Lung (tissue), 12 donors: Measurements from ENCODE around the gene HPGDS. TPM values are rescaled to one million over a fixed set of nuclear protein-coding genes. Genes with fewer than 3 reads are reported as not detected.

Source experiments
- ATAC-seq: fragments of 200-7000 bp; cut with Tn5 transposase; one replicate; pipeline ENCODE4 v1.9.1; 2020; ENCODE audit warnings: moderate number of reproducible peaks; ENCODE audit not compliant: insufficient read depth, low FRiP score
- DNase-seq, 3 donors: peaks; one replicate each; pipeline ENCODE4 v3.0.0-alpha.2; 2013 to 2017
- H3K27ac ChIP-seq, 2 donors: one replicate each; pipeline ENCODE4 v1.5.1; 2013; ENCODE audit warnings: mild to moderate bottlenecking in 2 of 2, moderate library complexity in 2 of 2, control low read depth in 1 of 2, inconsistent platforms in 1 of 2, low read depth in 1 of 2, low read length in 1 of 2
- H3K27me3 ChIP-seq, 3 donors: one replicate each; pipeline ENCODE4 v1.5.1; 2013; ENCODE audit warnings: low read length in 2 of 3; ENCODE audit not compliant: control insufficient read depth in 3 of 3, insufficient read depth in 3 of 3
- H3K36me3 ChIP-seq, 4 donors: one replicate each; pipeline ENCODE4 v1.5.1; 2013; ENCODE audit warnings: low read length in 4 of 4, mild to moderate bottlenecking in 1 of 4, moderate library complexity in 1 of 4; ENCODE audit not compliant: control insufficient read depth in 4 of 4, insufficient read depth in 4 of 4
- H3K4me1 ChIP-seq, 5 donors: one replicate each; pipeline ENCODE4 v1.5.1; 2013; ENCODE audit warnings: low read length in 5 of 5, mild to moderate bottlenecking in 2 of 5, moderate library complexity in 1 of 5; ENCODE audit not compliant: control insufficient read depth in 5 of 5, insufficient read depth in 5 of 5
- H3K4me3 ChIP-seq: one replicate; pipeline ENCODE4 v1.5.1; 2013; ENCODE audit warnings: mild to moderate bottlenecking, control low read depth, moderate library complexity
- H3K9ac ChIP-seq, 2 donors: one replicate each; pipeline ENCODE4 v1.5.1; 2013; ENCODE audit warnings: low read length in 2 of 2, control low read depth in 1 of 2; ENCODE audit not compliant: insufficient read depth in 1 of 2
- H3K9me3 ChIP-seq, 4 donors: one replicate each; pipeline ENCODE4 v1.5.1; 2013; ENCODE audit warnings: low read length in 3 of 4, mild to moderate bottlenecking in 1 of 4, moderate library complexity in 1 of 4; ENCODE audit not compliant: control insufficient read depth in 4 of 4, insufficient read depth in 3 of 4
- CTCF ChIP-seq: IDR thresholded peaks from 2 replicates; pipeline ENCODE4 v1.5.1; 2012; ENCODE audit warnings: mild to moderate bottlenecking; ENCODE audit errors: control extremely low read depth, extremely low read depth
- WGBS, 2 donors: extraction: QIAGEN DNeasy Blood & Tissue Kit; methylation state at CpG; one replicate each; pipeline ENCODE4 v1.1.7; 2013; 5-methylcytosine and 5-hydroxymethylcytosine counted together
- polyA plus RNA-seq, 2 donors: library from polyadenylated mRNA; stranded (reverse); fragments of 200-250 nt; gene quantifications; one replicate each; pipeline ENCODE4 v1.2.1, GENCODE V29; 2013
- total RNA-seq, 2 donors: library from RNA; depleted of rRNA in 1 of 2; stranded (reverse); fragments of >200 nt in 1 of 2; gene quantifications; one replicate each; pipeline ENCODE4 v1.2.1, GENCODE V29; 2014 to 2021
- donor health status: control.
- donor health status: control.
- donor health status: Bipolar disorder and iron deficiency.
- donor health status: healthy.
- donor health status: DM: yes; HTN: yes; CAD: no.

The HPGDS gene
- total and polyA plus RNA-seq, 4 donors = 0.65 to 7.0 (median 2.3) TPM

GRCh38 chr4:94267037-94267436 lies 75.6 kb downstream of the HPGDS start:
- Histone ChIP-seq H3K4me3 (no peak overlapping the region), H3K27me3 (no peaks in the 10 kb centered on the region), H3K27ac (no peak overlapping the region), H3K36me3 (peaks cover 0 to 19% (median 8%) of the 10 kb centered on the region in 4 donors), H3K4me1 (no peaks in the 10 kb centered on the region), H3K9ac (no peak overlapping the region), H3K9me3 (no peaks in the 10 kb centered on the region)
- no peak for DNase-seq
- no peak for TF ChIP-seq CTCF
- WGBS, 2 donors = 96 to 98% methylated on average over 4 of the region's 4 CpGs
- no peak for ATAC-seq

- no peak for ATAC-seq
- no peak for TF ChIP-seq CTCF
Observed at GRCh38 chr4:94262163-94263016, 80.2 kb downstream of the HPGDS start.

GRCh38 chr4:94256828-94257227 lies 85.8 kb downstream of the HPGDS start:
- peak in 1 of 3 donors; percentile 9 for DNase-seq
- Histone ChIP-seq H3K9ac (no peak overlapping the region), H3K36me3 (peaks cover 2 to 12% (median 8%) of the 10 kb centered on the region in 4 donors), H3K27me3 (no peaks in the 10 kb centered on the region), H3K4me1 (no peaks in the 10 kb centered on the region), H3K4me3 (no peak overlapping the region), H3K27ac (no peak overlapping the region), H3K9me3 (no peaks in the 10 kb centered on the region)
- TF ChIP-seq CTCF = no peak
- ATAC-seq = no peak

More at GRCh38 chr4:94262163-94263016, 80.2 kb downstream of the HPGDS start:
- Histone ChIP-seq H3K9me3 (no peaks in the 10 kb centered on the region), H3K36me3 (peaks cover 0 to 8% (median 3%) of the 10 kb centered on the region in 4 donors), H3K4me3 (no peak overlapping the region), H3K27ac (no peak overlapping the region), H3K27me3 (no peaks in the 10 kb centered on the region), H3K4me1 (no peaks in the 10 kb centered on the region), H3K9ac (no peak overlapping the region)
- WGBS, 2 donors = 86 to 89% methylated on average over 5 of the region's 5 CpGs
- DNase-seq = no peak
